HG03039 (cell line): ENCODE data around the gene KARS1.

ENCODE experiments used
- ATAC-seq: cut with Tn5 transposase; IDR thresholded peaks from one replicate; pipeline ENCODE4 v1.9.1; 2021; ENCODE audit warnings: mild to moderate bottlenecking, moderate library complexity; ENCODE audit not compliant: unreplicated experiment

Gene KARS1

DNA sequence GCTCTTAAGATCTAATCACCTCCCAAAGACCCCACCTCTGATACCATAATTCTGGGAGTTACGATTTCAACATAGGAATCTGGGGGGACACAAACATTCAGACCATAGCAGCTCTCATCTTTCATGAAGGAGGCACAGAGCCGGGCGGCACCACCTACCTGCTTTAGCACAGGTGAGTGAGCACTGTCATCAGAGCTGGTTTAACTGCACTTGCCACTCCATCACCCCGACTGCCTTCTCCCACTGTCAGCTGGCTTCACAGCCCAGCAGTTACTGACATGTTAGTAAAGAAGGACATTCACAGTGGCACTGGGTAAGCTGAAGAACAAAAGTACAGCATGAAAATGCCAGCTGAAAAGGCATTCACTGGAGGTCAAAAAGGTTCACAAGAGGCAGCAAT is 58.7 kb downstream of the KARS1 start:
- no peak for ATAC-seq

DNA sequence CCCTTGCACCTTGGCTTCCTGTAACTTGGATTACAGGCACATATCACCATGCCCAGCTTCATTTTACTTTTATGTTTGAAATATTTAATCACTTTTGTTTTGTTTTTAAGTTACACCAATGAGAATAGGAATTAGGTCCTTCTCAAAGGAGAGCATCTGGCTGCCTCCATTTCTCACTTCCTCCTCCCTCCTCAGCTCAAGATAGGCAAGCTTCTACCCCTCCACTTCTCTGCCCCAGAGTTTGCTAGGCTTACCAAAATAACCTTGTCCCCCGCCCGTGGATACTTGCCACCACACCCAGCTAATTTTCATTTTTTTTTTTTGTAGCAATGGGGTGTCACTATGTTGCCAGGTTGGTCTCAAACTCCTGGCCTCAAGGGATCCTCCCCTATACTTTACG is 63.4 kb downstream of the KARS1 start:
- no peak for ATAC-seq

DNA sequence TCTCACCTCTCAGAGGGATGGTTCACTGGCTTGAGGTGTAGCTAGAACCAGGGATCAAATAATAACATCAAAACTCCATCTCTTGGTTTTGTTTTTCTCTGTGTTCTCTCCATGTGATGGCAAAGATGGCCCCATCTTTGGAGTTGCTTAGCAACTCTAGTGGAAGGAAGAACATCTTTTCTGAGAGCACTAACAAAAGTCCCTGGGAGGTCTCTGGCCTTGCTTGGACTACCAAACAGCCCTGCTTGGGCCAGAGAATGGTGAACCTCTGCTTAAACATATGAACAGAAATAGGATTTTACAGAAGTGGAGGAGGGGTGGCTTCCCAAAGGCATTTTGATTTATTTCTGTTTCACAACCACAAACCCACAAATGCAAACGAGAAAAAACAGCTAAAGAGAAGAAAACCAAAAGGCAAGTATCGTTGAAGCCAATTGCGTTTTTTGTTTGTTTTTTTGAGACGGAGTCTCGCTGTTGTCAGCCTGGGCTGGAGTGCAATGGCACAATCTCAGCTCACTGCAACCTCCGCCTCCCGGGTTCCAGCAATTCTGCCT is 68.1 kb downstream of the KARS1 start:
- no peak for ATAC-seq

DNA sequence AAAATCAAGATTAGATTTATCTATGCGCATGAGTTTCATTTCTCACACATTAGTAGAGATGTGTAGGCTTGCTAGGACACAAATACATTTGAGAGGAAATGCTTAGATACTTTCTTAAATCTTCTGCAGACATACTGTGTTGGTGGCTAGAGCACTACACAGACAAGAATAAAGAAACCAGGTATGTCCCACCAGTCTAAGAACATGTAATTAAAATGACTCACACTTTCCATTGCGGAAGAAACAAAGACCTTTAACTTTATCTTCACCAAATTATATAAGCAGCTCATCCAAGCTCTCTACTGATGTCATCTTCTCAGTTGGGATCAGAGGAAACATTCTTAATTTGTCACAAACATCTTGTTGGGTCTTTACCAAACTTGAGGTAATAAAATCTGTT is 68.7 kb downstream of the KARS1 start:
- no peak for ATAC-seq

DNA sequence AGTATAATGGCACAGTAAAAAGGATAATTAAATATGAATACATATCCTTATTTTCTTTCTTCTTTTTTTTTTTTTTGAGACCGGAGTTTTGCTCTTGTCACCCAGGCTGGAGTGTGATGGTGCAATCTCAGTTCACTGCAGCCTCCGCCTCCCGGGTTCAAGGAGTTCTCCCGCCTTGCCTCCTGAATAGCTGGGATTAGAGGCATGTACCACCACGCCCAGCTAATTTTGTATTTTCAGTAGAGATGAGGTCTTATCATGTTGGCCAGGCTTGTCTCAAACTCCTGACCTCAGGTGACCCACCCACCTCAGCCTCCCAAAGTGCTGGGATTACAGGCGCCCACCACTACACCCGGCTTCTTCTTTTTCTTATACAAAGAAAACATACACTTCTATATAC is 69.3 kb downstream of the KARS1 start:
- ATAC-seq = no peak
